HCT116 (cell line): ENCODE data around the gene MCAM. TPM values are rescaled to one million over a fixed set of nuclear protein-coding genes. Genes with fewer than 3 reads are reported as not detected.

ENCODE experiments used
- ATAC-seq: fragments of 200-7000 bp; cut with Tn5 transposase; 2 replicates; pipeline ENCODE4 v1.9.1; 2020; ENCODE audit warnings: mild to moderate bottlenecking, moderate library complexity
- BruUV-seq: library from RNA; stranded (reverse); fragments of 400-500 nt; replicated peaks from 2 replicates; lab custom pipeline; 2021; lab: Mats Ljungman, UMichigan
- CTCF ChIA-PET: fragments of 300-600 bp; sonication (Branson Sonifier 250); formaldehyde crosslinking; loops from one replicate; lab custom pipeline; 2021; ENCODE audit warnings: antibody characterized with exemption; lab: Charles Lee
- POLR2A ChIA-PET: fragments of 300-600, 350-600 bp; sonication (Branson Sonifier 250); formaldehyde crosslinking; loops from one replicate; lab custom pipeline; 2021; ENCODE audit warnings: antibody characterized with exemption; lab: Charles Lee
- RAD21 ChIA-PET, 2 experiments: fragments of 300-600 bp; sonication (Branson Sonifier 250); formaldehyde crosslinking; loops; one replicate each; lab custom pipeline; 2023; ENCODE audit warnings: low total read pairs in 2 of 2; ENCODE audit not compliant: uncharacterized antibody in 2 of 2, unreplicated experiment in 2 of 2, low non-redundant PET in 1 of 2; lab: Charles Lee
- DNase-seq: peaks from one replicate; pipeline ENCODE4 v3.0.0-alpha.2; 2010; ENCODE audit warnings: low read depth, low spot score
- H2AFZ ChIP-seq: fragments of 200-600 bp; shearing (Covaris generic), sonication (generic); 2 replicates; pipeline ENCODE4 v1.6.1; 2017; ENCODE audit warnings: low read depth, mixed run types, mixed read lengths, antibody characterized with exemption, low read length; ENCODE audit not compliant: poor library complexity, severe bottlenecking
- H3K27ac ChIP-seq: 2 replicates; pipeline ENCODE4 v1.5.1; 2012; ENCODE audit warnings: low read depth, low read length
- H3K27me3 ChIP-seq: fragments of 200-600 bp; sonication (generic); 2 replicates; pipeline ENCODE4 v1.6.1; 2016; ENCODE audit warnings: mixed run types, low read length, mixed read lengths; ENCODE audit not compliant: insufficient read depth
- H3K36me3 ChIP-seq, 2 experiments: fragments of 200-500 bp in 1 of 2; fragments of 200-600 bp in 1 of 2; sonication (Bioruptor generic) in 1 of 2; sonication (generic) in 1 of 2; 2 replicates each; pipeline versions ENCODE4 v1.5.1 to v1.6.1; 2014 to 2016; ENCODE audit warnings: low read length in 2 of 2, inconsistent platforms in 1 of 2, mixed read lengths in 1 of 2, mixed run types in 1 of 2; ENCODE audit not compliant: insufficient read depth in 2 of 2, control insufficient read depth in 1 of 2
- H3K4me1 ChIP-seq, 2 experiments: fragments of 200-600 bp in 1 of 2; sonication (generic) in 1 of 2; 2 replicates each; pipeline versions ENCODE4 v1.5.1 to v1.6.1; 2012 to 2017; ENCODE audit warnings: low read length in 2 of 2, inconsistent platforms in 1 of 2, mild to moderate bottlenecking in 1 of 2, mixed read lengths in 1 of 2, mixed run types in 1 of 2, moderate library complexity in 1 of 2; ENCODE audit not compliant: insufficient read depth in 2 of 2, control insufficient read depth in 1 of 2
- H3K4me2 ChIP-seq: fragments of 200-600 bp; sonication (generic); 2 replicates; pipeline ENCODE4 v1.6.1; 2017; ENCODE audit warnings: mixed run types, low read length, mixed read lengths
- H3K4me3 ChIP-seq, 2 experiments: fragments of 200-600 bp in 1 of 2; sonication (generic) in 1 of 2; replicated peaks in 1 of 2; 2 replicates each; pipeline ENCODE4 v1.5.1; 2011 to 2016; ENCODE audit warnings: low read length in 2 of 2, control low read depth in 1 of 2, low read depth in 1 of 2, mild to moderate bottlenecking in 1 of 2, mixed read lengths in 1 of 2, mixed run types in 1 of 2
- H3K79me2 ChIP-seq: fragments of 200-600 bp; sonication (generic); 2 replicates; pipeline ENCODE4 v1.6.1; 2017; ENCODE audit warnings: mild to moderate bottlenecking, mixed run types, low read length, moderate library complexity, mixed read lengths; ENCODE audit not compliant: insufficient read depth
- H3K9ac ChIP-seq: fragments of 200-600 bp; sonication (generic); 2 replicates; pipeline ENCODE4 v1.6.1; 2016; ENCODE audit warnings: low read length, mixed read lengths
- H3K9me2 ChIP-seq: fragments of 200-600 bp; sonication (generic), shearing (Covaris generic); 2 replicates; pipeline ENCODE4 v1.6.1; 2017; ENCODE audit warnings: mixed run types, mild to moderate bottlenecking, moderate library complexity; ENCODE audit not compliant: insufficient read depth
- H3K9me3 ChIP-seq, 2 experiments: fragments of 200-500 bp in 1 of 2; fragments of 200-600 bp in 1 of 2; sonication (Bioruptor generic) in 1 of 2; sonication (generic) in 1 of 2; 2 replicates each; pipeline ENCODE4 v1.6.1; 2014 to 2017; ENCODE audit warnings: low read length in 2 of 2, mixed read lengths in 2 of 2, inconsistent platforms in 1 of 2, low read depth in 1 of 2, mild to moderate bottlenecking in 1 of 2, mixed run types in 1 of 2, moderate library complexity in 1 of 2; ENCODE audit not compliant: control insufficient read depth in 1 of 2, insufficient read depth in 1 of 2
- H4K20me1 ChIP-seq: fragments of 200-600 bp; sonication (generic), shearing (Covaris generic); 2 replicates; pipeline ENCODE4 v1.6.1; 2017; ENCODE audit warnings: mixed run types, mild to moderate bottlenecking, moderate library complexity; ENCODE audit not compliant: insufficient read depth
- CBX3 ChIP-seq: IDR thresholded peaks from 2 replicates; pipeline ENCODE4 v1.6.1; 2012; ENCODE audit warnings: low read depth
- CTCF ChIP-seq, 3 experiments: fragments of 200-600 bp in 1 of 3; sonication (generic) in 1 of 3; IDR thresholded peaks in 2 of 3; conservative IDR thresholded peaks in 1 of 3; 2 replicates each; pipeline ENCODE4 v1.5.1; 2012 to 2017; ENCODE audit warnings: low read depth in 2 of 3, low read length in 2 of 3, antibody characterized with exemption in 1 of 3, borderline replicate concordance in 1 of 3, control low read depth in 1 of 3, mild to moderate bottlenecking in 1 of 3, mixed read lengths in 1 of 3, mixed run types in 1 of 3, moderate library complexity in 1 of 3; ENCODE audit not compliant: insufficient read depth in 1 of 3
- EGR1 ChIP-seq: IDR thresholded peaks from 2 replicates; pipeline ENCODE4 v1.6.1; 2012; ENCODE audit warnings: low read depth
- EZH2phosphoT487 ChIP-seq: fragments of 200-600 bp; IDR thresholded peaks from 2 replicates; pipeline ENCODE4 v1.6.1; 2018; ENCODE audit warnings: antibody characterized with exemption, borderline replicate concordance
- JUND ChIP-seq: IDR thresholded peaks from 2 replicates; pipeline ENCODE4 v1.6.1; 2012
- POLR2A ChIP-seq: IDR thresholded peaks from 2 replicates; pipeline ENCODE4 v1.7.0; 2011; ENCODE audit warnings: borderline replicate concordance; ENCODE audit not compliant: insufficient read depth, insufficient read length; ENCODE audit errors: extremely low read depth
- RAD21 ChIP-seq: IDR thresholded peaks from 2 replicates; pipeline ENCODE4 v1.6.1; 2012; ENCODE audit warnings: low read depth, mild to moderate bottlenecking
- TCF7L2 ChIP-seq: IDR thresholded peaks from 2 replicates; pipeline ENCODE4 v1.7.0; 2011; ENCODE audit warnings: borderline replicate concordance, inconsistent platforms; ENCODE audit not compliant: insufficient read depth, insufficient read length; ENCODE audit errors: extremely low read depth
- YY1 ChIP-seq: IDR thresholded peaks from 2 replicates; pipeline ENCODE4 v1.6.1; 2011; ENCODE audit warnings: low read length, low read depth, moderate library complexity, mild to moderate bottlenecking; ENCODE audit not compliant: insufficient replicate concordance; ENCODE audit errors: extremely low read depth
- ZFX ChIP-seq: fragments of 450-650 bp; IDR thresholded peaks from 2 replicates; pipeline ENCODE4 v1.6.1; 2017
- ZNF274 ChIP-seq: fragments of 200-500 bp; sonication (Bioruptor generic); IDR thresholded peaks from 2 replicates; pipeline ENCODE4 v1.6.1; 2014; ENCODE audit warnings: mild to moderate bottlenecking, low read depth, low read length, inconsistent platforms
- intact Hi-C: fragments of 100-400 bp; cut with micrococcal nuclease; formaldehyde crosslinking; loops from 2 replicates; pipeline ENCODE4 v1.10.0; 2022
- total RNA-seq: library from RNA; stranded (reverse); gene quantifications from one replicate; pipeline ENCODE4 v1.2.1, GENCODE V29; 2021; ENCODE audit not compliant: unreplicated experiment

Gene MCAM
- total RNA-seq, 1 experiment from 2014 or later, result 17.4 TPM

GRCh38 chr11:119298726-119299125 lies 18.2 kb downstream of the MCAM start:
- Histone ChIP-seq H3K36me3 (peaks cover 21 to 34% of the 10 kb centered on the region in 2 experiments), H3K4me2 (no peak overlapping the region), H3K79me2 (no peaks in the 10 kb centered on the region), H2AFZ (no peak overlapping the region), H3K27me3 (no peaks in the 10 kb centered on the region)
- TF ChIP-seq EGR1 (no peak), YY1 (no peak), TCF7L2 (no peak), CBX3 (no peak), ZNF274 (no peak), JUND (no peak)
- TF ChIP-seq, all 23 proteins: peak for 0
- Histone ChIP-seq H3K4me3 (no peak overlapping the region), H3K27ac (no peak overlapping the region), H3K9me3 (no peaks in the 10 kb centered on the region), H4K20me1 (no peaks in the 10 kb centered on the region), H3K4me1 (peaks cover 0 to 4% of the 10 kb centered on the region in 2 experiments; a peak in 2 of 4 replicates), H3K9ac (no peak overlapping the region), H3K9me2 (no peaks in the 10 kb centered on the region)
- intact Hi-C loops, result loop anchor here (10.0 kb wide), 1 partner anchor 194 kb away; the partner anchor contains the start of genes C2CD2L and DPAGT1
- DNase-seq (no peak), ATAC-seq (no peak)
- ChIA-PET RAD21 (no interaction called here), POLR2A (no interaction called here), CTCF (no interaction called here)
- BruUV-seq, result no TSS peak

- BruUV-seq, result no TSS peak
- H3K36me3 ChIP-seq, result peaks cover 18 to 34% of the 10 kb centered on the region in 2 experiments
- H2AFZ ChIP-seq, result no peak overlapping the region
- H3K4me2 ChIP-seq, result no peak overlapping the region
- H3K9me3 ChIP-seq, result no peaks in the 10 kb centered on the region
- no peak for ATAC-seq
- peaks cover 0 to 4% of the 10 kb centered on the region in 2 experiments; a peak in 2 of 4 replicates for H3K4me1 ChIP-seq
- no peak overlapping the region for H3K4me3 ChIP-seq
- intact Hi-C loops, result loop anchor here (10.0 kb wide), 1 partner anchor 193 kb away; the partner anchor contains the start of genes C2CD2L and DPAGT1
- no peak for DNase-seq
- no peaks in the 10 kb centered on the region for H3K27me3 ChIP-seq
- ChIA-PET RAD21 (no interaction called here), CTCF (no interaction called here), POLR2A (no interaction called here)
- H3K9me2 ChIP-seq, result no peaks in the 10 kb centered on the region
- H4K20me1 ChIP-seq, result no peaks in the 10 kb centered on the region
- H3K9ac ChIP-seq, result no peak overlapping the region
- H3K79me2 ChIP-seq, result no peaks in the 10 kb centered on the region
- TF ChIP-seq ZFX (no peak), CBX3 (no peak), RAD21 (no peak), ZNF274 (no peak), POLR2A (no peak), CTCF (IDR thresholded peaks at IDR 0.05 in 2 of 3, conservative IDR thresholded peaks at IDR 0.05 in 1 of 3; ENCODE audit: borderline replicate concordance in 1 of 3, insufficient read depth in 1 of 3, low read depth in 2 of 3, low read length in 2 of 3) (no peak), EZH2phosphoT487 (no peak), EGR1 (no peak)
- no peak overlapping the region for H3K27ac ChIP-seq
Observed at GRCh38 chr11:119297938-119298337, 19.0 kb downstream of the MCAM start.
